Measurements from ENCODE around the gene MIOX.

MIOX gene

GRCh38 chr22:50454556-50455075, 32.0 kb upstream of the MIOX start:
- Histone ChIP-seq H3K27me3 (ENCODE audit: insufficient read depth, low read depth, severe bottlenecking) (no peaks in the 10 kb centered on the region), H3K4me3 (ENCODE audit: low read depth, low read length) (no peak overlapping the region), H3K27ac (no peak overlapping the region), H3K36me3 (peaks cover 73% of the 10 kb centered on the region), H3K9me3 (ENCODE audit: severe bottlenecking) (no peaks in the 10 kb centered on the region)
- TF ChIP-seq CTCF (IDR thresholded peaks at IDR 0.05; ENCODE audit: low read depth, low read length) = no peak
- no peak for DNase-seq

GRCh38 chr22:50455201-50455600, 31.5 kb upstream of the MIOX start:
- TF ChIP-seq CTCF (IDR thresholded peaks at IDR 0.05; ENCODE audit: low read depth, low read length) = no peak
- no peak for DNase-seq
- Histone ChIP-seq H3K4me3 (ENCODE audit: low read depth, low read length) (no peak overlapping the region), H3K27ac (no peak overlapping the region), H3K27me3 (ENCODE audit: insufficient read depth, low read depth, severe bottlenecking) (no peaks in the 10 kb centered on the region), H3K9me3 (ENCODE audit: severe bottlenecking) (no peaks in the 10 kb centered on the region), H3K36me3 (peaks cover 74% of the 10 kb centered on the region)

- no peak for DNase-seq
- Histone ChIP-seq H3K36me3 (peaks cover 79% of the 10 kb centered on the region), H3K4me3 (ENCODE audit: low read depth, low read length) (no peak overlapping the region), H3K9me3 (ENCODE audit: severe bottlenecking) (no peaks in the 10 kb centered on the region), H3K27ac (no peak overlapping the region), H3K27me3 (ENCODE audit: insufficient read depth, low read depth, severe bottlenecking) (no peaks in the 10 kb centered on the region)
- no peak for TF ChIP-seq CTCF (IDR thresholded peaks at IDR 0.05; ENCODE audit: low read depth, low read length)
Observed at GRCh38 chr22:50456026-50456425, 30.6 kb upstream of the MIOX start.

- Histone ChIP-seq H3K9me3 (ENCODE audit: severe bottlenecking) (no peaks in the 10 kb centered on the region), H3K36me3 (peaks cover 81% of the 10 kb centered on the region), H3K27ac (no peak overlapping the region), H3K27me3 (ENCODE audit: insufficient read depth, low read depth, severe bottlenecking) (no peaks in the 10 kb centered on the region), H3K4me3 (ENCODE audit: low read depth, low read length) (no peak overlapping the region)
- peak; percentile 63 for TF ChIP-seq CTCF (IDR thresholded peaks at IDR 0.05; ENCODE audit: low read depth, low read length)
- peak; percentile 50 for DNase-seq
Observed at GRCh38 chr22:50456466-50457234, 30.0 kb upstream of the MIOX start.

GRCh38 chr22:50459016-50459415, 27.6 kb upstream of the MIOX start:
- TF ChIP-seq CTCF (IDR thresholded peaks at IDR 0.05; ENCODE audit: low read depth, low read length) = no peak
- no peak overlapping the region for H3K27ac ChIP-seq

More at GRCh38 chr22:50459016-50459415, 27.6 kb upstream of the MIOX start:
- no peak for DNase-seq
- no peak overlapping the region for H3K4me3 ChIP-seq (ENCODE audit: low read depth, low read length)
- no peaks in the 10 kb centered on the region for H3K9me3 ChIP-seq (ENCODE audit: severe bottlenecking)
- H3K27me3 ChIP-seq (ENCODE audit: insufficient read depth, low read depth, severe bottlenecking) = no peaks in the 10 kb centered on the region
- peaks cover 90% of the 10 kb centered on the region for H3K36me3 ChIP-seq
